ENCODE results near the gene TMEM259. TPM values are rescaled to one million over a fixed set of nuclear protein-coding genes. Genes with fewer than 3 reads are reported as not detected.

TMEM259 gene
- total RNA-seq, 4 donors from 2014 or later: 226 to 676 (median 303) TPM

DNA sequence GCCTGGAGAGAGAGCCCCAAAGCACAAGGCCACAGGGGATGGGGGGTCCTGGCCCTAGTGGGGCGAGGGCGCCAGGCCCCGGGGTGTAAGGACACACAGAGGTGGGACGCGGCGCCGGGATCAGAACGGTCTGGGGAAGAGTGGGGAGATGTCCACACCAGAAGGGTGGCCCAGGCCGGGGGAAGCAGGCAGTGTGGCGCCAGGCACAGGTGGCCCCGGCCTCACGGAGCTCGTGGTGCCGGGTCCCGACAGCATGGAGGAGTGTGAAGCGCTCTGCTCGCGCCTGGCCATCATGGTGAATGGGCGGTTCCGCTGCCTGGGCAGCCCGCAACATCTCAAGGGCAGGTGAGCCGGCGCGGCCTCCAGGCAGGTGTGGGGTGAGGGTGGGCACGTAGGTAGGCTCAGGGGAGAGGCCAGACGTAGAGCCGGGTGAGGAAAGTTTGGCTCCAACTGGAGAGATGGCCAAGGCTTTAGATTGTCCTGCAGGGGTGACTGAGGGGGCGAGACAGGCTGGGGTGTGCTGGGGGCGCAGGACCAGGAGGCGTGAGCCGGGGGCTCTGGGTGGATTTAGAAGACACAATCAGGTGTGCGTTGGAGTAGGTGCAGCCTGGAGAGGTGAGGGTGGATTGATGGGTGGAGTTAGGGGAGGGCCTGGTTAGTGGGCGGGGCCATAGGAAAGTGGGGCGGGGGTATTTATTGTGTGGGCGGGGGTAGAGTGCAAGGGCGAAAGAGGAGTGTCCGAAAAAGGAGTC, 43.2 kb upstream of the TMEM259 start:
- WGBS, 2 donors (ENCODE audit: low coverage in 1 of 2): 62 to 79% methylated on average over 9 to 36 of the region's 37 CpGs
- DNase-seq: peak; percentile 38
- in situ Hi-C loops (cut with MboI; ENCODE audit: low pct_ligation_motif_present in 1 of 4, low pct_unique_long_range_greater_than_20kb in 1 of 4, low sequenced_read_pairs in 3 of 4) (no loop called here), intact Hi-C loops (cut with DNase I; ENCODE audit: low total_unique reads) (no loop called here)
- no peak overlapping the region for H3K4me3 ChIP-seq
- no peaks in the 10 kb centered on the region for H3K36me3 ChIP-seq
- H3K4me1 ChIP-seq: peaks cover 29 to 45% (median 40%) of the 10 kb centered on the region in 4 donors
- no peaks in the 10 kb centered on the region for H3K9me3 ChIP-seq
- peaks cover 28% of the 10 kb centered on the region for H3K27me3 ChIP-seq
- TF ChIP-seq EP300 (IDR thresholded peaks at IDR 0.05; ENCODE audit: low read depth) (no peak), POLR2A (IDR thresholded peaks at IDR 0.05) (no peak), POLR2AphosphoS5 (IDR thresholded peaks at IDR 0.05) (no peak)
- TF ChIP-seq, protein P1, sequence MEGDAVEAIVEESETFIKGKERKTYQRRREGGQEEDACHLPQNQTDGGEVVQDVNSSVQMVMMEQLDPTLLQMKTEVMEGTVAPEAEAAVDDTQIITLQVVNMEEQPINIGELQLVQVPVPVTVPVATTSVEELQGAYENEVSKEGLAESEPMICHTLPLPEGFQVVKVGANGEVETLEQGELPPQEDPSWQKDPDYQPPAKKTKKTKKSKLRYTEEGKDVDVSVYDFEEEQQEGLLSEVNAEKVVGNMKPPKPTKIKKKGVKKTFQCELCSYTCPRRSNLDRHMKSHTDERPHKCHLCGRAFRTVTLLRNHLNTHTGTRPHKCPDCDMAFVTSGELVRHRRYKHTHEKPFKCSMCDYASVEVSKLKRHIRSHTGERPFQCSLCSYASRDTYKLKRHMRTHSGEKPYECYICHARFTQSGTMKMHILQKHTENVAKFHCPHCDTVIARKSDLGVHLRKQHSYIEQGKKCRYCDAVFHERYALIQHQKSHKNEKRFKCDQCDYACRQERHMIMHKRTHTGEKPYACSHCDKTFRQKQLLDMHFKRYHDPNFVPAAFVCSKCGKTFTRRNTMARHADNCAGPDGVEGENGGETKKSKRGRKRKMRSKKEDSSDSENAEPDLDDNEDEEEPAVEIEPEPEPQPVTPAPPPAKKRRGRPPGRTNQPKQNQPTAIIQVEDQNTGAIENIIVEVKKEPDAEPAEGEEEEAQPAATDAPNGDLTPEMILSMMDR (IDR thresholded peaks at IDR 0.05): no peak
- H3K27ac ChIP-seq: no peak overlapping the region

DNA sequence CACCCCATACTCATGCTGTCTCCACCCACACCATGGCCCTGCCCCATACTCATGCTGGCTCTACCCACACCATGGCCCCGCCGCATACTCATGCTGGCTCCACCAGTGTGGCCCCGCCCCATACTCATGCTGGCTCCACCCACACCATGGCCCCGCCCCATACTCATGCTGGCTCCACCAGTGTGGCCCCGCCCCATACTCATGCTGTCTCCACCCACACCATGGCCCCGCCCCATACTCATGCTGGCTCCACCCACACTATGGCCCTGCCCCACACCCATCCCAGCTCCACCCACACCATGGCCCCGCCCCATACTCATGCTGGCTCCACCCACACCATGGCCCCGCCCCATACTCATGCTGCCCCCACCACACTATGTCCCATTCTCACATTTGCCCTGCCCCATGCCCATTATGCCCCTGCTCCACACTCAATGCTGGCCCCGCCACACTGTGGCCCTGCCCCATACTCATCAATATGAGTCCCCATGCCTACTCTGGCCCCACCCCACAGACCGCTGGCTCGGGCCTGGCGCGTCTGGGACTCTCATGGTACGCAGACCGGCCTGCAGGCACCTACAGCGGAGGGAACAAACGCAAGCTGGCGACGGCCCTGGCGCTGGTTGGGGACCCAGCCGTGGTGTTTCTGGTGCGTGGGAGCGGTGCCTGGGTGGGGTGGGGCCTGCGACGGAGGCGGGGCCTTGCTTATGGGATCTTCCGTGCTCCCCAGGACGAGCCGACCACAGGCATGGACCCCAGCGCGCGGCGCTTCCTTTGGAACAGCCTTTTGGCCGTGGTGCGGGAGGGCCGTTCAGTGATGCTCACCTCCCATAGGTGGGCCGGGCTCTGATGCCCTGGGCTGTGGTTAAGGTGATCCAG, 42.3 kb upstream of the TMEM259 start:
- intact Hi-C loops (cut with DNase I; ENCODE audit: low total_unique reads): no loop called here
- 52 to 91% methylated on average over 3 to 36 of the region's 37 CpGs for WGBS, 2 donors (ENCODE audit: low coverage in 1 of 2)
- no peak for DNase-seq

DNA sequence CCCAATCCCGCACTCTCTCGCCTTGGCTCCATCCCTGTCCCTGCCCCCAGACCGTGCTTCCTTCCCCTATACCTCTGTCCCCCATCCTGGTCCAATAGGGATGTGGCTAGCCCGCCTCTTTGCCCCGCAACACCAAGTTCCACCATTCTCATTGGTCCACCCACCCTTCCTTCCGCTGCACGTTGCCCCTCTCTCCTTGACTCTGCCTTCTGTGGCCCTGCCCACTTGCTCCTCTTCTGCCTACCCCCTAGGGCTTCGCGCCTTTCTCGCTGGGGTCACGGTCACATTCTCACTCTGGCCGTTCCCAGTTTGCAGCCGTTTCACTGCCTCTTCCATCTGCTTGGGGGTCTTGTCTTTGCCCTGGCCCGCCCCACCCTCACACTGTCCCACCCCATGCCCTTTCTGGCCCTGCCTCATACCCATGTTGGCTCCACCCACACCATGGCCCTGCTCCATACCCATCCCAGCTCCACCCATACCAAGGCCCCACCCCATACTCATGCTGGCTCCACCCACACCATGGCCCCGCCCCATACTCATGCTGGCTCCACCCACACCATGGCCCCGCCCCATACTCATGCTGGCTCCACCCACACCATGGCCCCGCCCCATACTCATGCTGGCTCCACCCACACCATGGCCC, 41.6 kb upstream of the TMEM259 start:
- Histone ChIP-seq H3K4me1 (peaks cover 28 to 38% (median 34%) of the 10 kb centered on the region in 4 donors), H3K36me3 (no peaks in the 10 kb centered on the region), H3K4me3 (no peak overlapping the region), H3K27me3 (peaks cover 14% of the 10 kb centered on the region), H3K27ac (no peak overlapping the region), H3K9me3 (peaks cover 0 to 6% of the 10 kb centered on the region in 2 donors)
- 89 to 94% methylated on average over 12 to 17 of the region's 17 CpGs for WGBS, 2 donors (ENCODE audit: low coverage in 1 of 2)
- intact Hi-C loops (cut with DNase I; ENCODE audit: low total_unique reads) (no loop called here), in situ Hi-C loops (cut with MboI; ENCODE audit: low pct_ligation_motif_present in 1 of 4, low pct_unique_long_range_greater_than_20kb in 1 of 4, low sequenced_read_pairs in 3 of 4) (no loop called here)
- no peak for DNase-seq
- TF ChIP-seq POLR2AphosphoS5 (IDR thresholded peaks at IDR 0.05) (no peak), POLR2A (IDR thresholded peaks at IDR 0.05) (no peak), EP300 (IDR thresholded peaks at IDR 0.05; ENCODE audit: low read depth) (no peak)
- TF ChIP-seq, protein P1 (IDR thresholded peaks at IDR 0.05): no peak

More for the DNA sequence above, 42.3 kb upstream of the TMEM259 start:
- Histone ChIP-seq H3K4me3 (no peak overlapping the region), H3K36me3 (no peaks in the 10 kb centered on the region), H3K27me3 (peaks cover 20% of the 10 kb centered on the region), H3K9me3 (no peaks in the 10 kb centered on the region), H3K4me1 (peaks cover 29 to 39% (median 36%) of the 10 kb centered on the region in 4 donors), H3K27ac (no peak overlapping the region)
- TF ChIP-seq EP300 (IDR thresholded peaks at IDR 0.05; ENCODE audit: low read depth) (no peak), POLR2AphosphoS5 (IDR thresholded peaks at IDR 0.05) (no peak), POLR2A (IDR thresholded peaks at IDR 0.05) (no peak)
- TF ChIP-seq, protein P1 (IDR thresholded peaks at IDR 0.05): no peak
- in situ Hi-C loops (cut with MboI; ENCODE audit: low pct_ligation_motif_present in 1 of 4, low pct_unique_long_range_greater_than_20kb in 1 of 4, low sequenced_read_pairs in 3 of 4): no loop called here

DNA sequence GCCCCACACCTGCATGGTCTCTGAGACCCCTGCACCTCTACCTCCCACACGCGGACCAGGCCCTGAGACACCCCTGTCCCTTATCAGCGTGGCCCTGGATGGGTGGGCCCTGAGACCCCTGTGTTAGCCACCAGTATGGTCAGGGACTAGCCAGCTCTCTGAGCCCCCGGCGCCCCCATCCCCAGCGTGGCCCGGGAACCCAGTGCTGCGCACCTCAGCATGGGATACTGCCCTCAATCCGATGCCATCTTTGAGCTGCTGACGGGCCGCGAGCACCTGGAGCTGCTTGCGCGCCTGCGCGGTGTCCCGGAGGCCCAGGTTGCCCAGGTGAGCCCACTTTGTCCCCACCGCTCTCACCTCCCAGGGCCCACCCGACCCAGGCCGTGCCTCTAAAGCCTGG, 41.1 kb upstream of the TMEM259 start:
- no peak for DNase-seq
- peaks cover 23 to 33% (median 28%) of the 10 kb centered on the region in 4 donors for H3K4me1 ChIP-seq
- H3K27me3 ChIP-seq: peaks cover 9% of the 10 kb centered on the region
- H3K9me3 ChIP-seq: peaks cover 0 to 11% of the 10 kb centered on the region in 2 donors
- no peak overlapping the region for H3K27ac ChIP-seq
- TF ChIP-seq POLR2A (IDR thresholded peaks at IDR 0.05): no peak
- TF ChIP-seq EP300 (IDR thresholded peaks at IDR 0.05; ENCODE audit: low read depth): no peak
- no peak for TF ChIP-seq POLR2AphosphoS5 (IDR thresholded peaks at IDR 0.05)
- TF ChIP-seq, protein P1 (IDR thresholded peaks at IDR 0.05): no peak
- in situ Hi-C loops (cut with MboI; ENCODE audit: low pct_ligation_motif_present in 1 of 4, low pct_unique_long_range_greater_than_20kb in 1 of 4, low sequenced_read_pairs in 3 of 4): no loop called here
- no peak overlapping the region for H3K4me3 ChIP-seq
- H3K36me3 ChIP-seq: no peaks in the 10 kb centered on the region
- WGBS, 2 donors (ENCODE audit: low coverage in 1 of 2): 92 to 94% methylated on average over 5 to 20 of the region's 20 CpGs
- intact Hi-C loops (cut with DNase I; ENCODE audit: low total_unique reads): no loop called here
